ENCODE measurements around the gene NUP214. TPM values are rescaled to one million over a fixed set of nuclear protein-coding genes. Genes with fewer than 3 reads are reported as not detected.

Gene NUP214
- total and polyA plus RNA-seq, 2 of the 8 experiments (the other 6 are each of a cell fraction or from before 2014, with no cell fraction given) = 28.6 to 50.2 TPM

DNA sequence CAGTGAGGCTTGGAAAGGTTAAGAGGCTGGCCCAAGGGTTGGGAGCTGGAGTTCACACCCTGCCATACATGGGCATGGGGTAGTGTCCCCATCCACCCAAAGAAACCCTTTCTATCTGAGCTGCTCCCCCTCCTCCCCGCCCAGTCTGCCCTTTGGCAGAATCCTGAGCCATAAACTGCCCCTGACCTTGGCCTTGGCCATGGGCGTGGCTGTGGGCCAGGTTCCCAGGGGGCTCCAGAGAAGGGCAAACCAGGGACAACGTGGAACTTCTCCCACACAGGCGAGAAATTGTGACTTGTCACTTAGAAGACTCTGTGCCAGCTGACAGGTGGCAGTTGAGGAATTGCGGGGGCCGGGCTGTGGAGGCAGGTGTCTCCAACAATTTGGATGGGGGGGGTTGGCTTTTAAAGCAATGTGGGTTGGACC is 146.1 kb downstream of the NUP214 start:
- DNase-seq (ENCODE audit: low read depth in 1 of 2, low spot score in 2 of 2) (no peak), FAIRE-seq (no peak)
- H4K91ac ChIP-seq (replicated peaks; ENCODE audit: insufficient read length, low read length) = no peak overlapping the region
- H2BK5ac ChIP-seq (ENCODE audit: low read depth, low read length) = no peak overlapping the region
- H3K23me2 ChIP-seq (ENCODE audit: low read depth, low read length) = no peaks in the 10 kb centered on the region; the same call in 1 of the 2 replicates
- no peak overlapping the region for H4K8ac ChIP-seq (ENCODE audit: extremely low read depth, insufficient read depth, low read length)
- WGBS, 2 experiments (ENCODE audit: extremely low coverage in 1 of 2, insufficient coverage in 1 of 2, insufficient read length in 1 of 2, insufficient replicate concordance in 2 of 2, low coverage in 1 of 2, low lambda C conversion rate in 2 of 2, missing lambda C conversion rate in 1 of 2) = 85% methylated on average over 6 of the region's 6 CpGs; no CpG with 5 or more reads in 1 of the 2 experiments
- no peak overlapping the region for H3K27ac ChIP-seq (ENCODE audit: low read depth, low read length)
- H4K20me1 ChIP-seq (replicated peaks in 1 of 2; ENCODE audit: control insufficient read depth in 1 of 2, insufficient read depth in 2 of 2, low read length in 2 of 2) = no peaks in the 10 kb centered on the region
- no peaks in the 10 kb centered on the region for H3K79me2 ChIP-seq (ENCODE audit: control insufficient read depth in 1 of 2, insufficient read depth in 2 of 2, low read length in 2 of 2)
- no peak overlapping the region for H3K4ac ChIP-seq (replicated peaks; ENCODE audit: insufficient read length, low read depth, low read length)
- H3K9ac ChIP-seq (replicated peaks in 1 of 4; ENCODE audit: extremely low read depth in 1 of 4, low read depth in 3 of 4, low read length in 3 of 4) = no peak overlapping the region
- no peak overlapping the region for H2AFZ ChIP-seq (ENCODE audit: low read length)
- no peak overlapping the region for H3K56ac ChIP-seq (replicated peaks; ENCODE audit: insufficient read length, low read depth, low read length)
- H3K4me2 ChIP-seq (ENCODE audit: insufficient read depth in 1 of 2, low read depth in 2 of 2, low read length in 2 of 2) = no peak overlapping the region
- H2BK15ac ChIP-seq (ENCODE audit: low read length) = no peak overlapping the region; the same call in 1 of the 2 replicates
- no peak overlapping the region for H2BK20ac ChIP-seq (ENCODE audit: low read length)
- H4K5ac ChIP-seq (ENCODE audit: insufficient read length, low read depth, low read length) = no peak overlapping the region
- TF ChIP-seq TCF12 (IDR thresholded peaks at IDR 0.05; ENCODE audit: low read depth, low read length) = no peak
- TF ChIP-seq GABPA (IDR thresholded peaks at IDR 0.05; ENCODE audit: borderline replicate concordance, insufficient read depth, low read length) = no peak
- no peak for TF ChIP-seq RNF2 (IDR thresholded peaks at IDR 0.05; ENCODE audit: borderline replicate concordance, low read depth, low read length, missing control alignments, poor library complexity, severe bottlenecking)
- TF ChIP-seq SRF (IDR thresholded peaks at IDR 0.05; ENCODE audit: low read depth, low read length) = 0 out of 2 replicates have a peak, but pooled peaks have one; percentile 32
- TF ChIP-seq CBX5 (IDR thresholded peaks at IDR 0.05; ENCODE audit: low read depth, low read length) = no peak
- TF ChIP-seq EP300 (IDR thresholded peaks at IDR 0.05; ENCODE audit: borderline replicate concordance in 1 of 2, low read depth in 2 of 2, low read length in 2 of 2) = no peak
- TF ChIP-seq SAP30 (IDR thresholded peaks at IDR 0.05; ENCODE audit: insufficient read depth, insufficient replicate concordance, low read length) = no peak
- H2AK5ac ChIP-seq (ENCODE audit: low read depth, low read length) = no peak overlapping the region
- H3K79me1 ChIP-seq (ENCODE audit: low read depth, low read length) = no peaks in the 10 kb centered on the region
- H2BK12ac ChIP-seq (ENCODE audit: low read depth, low read length) = no peak overlapping the region
- H2BK120ac ChIP-seq (replicated peaks; ENCODE audit: low read depth, low read length) = no peak overlapping the region
- H3K9me3 ChIP-seq (ENCODE audit: insufficient read depth in 2 of 2, low read depth in 1 of 2, low read length in 1 of 2) = no peaks in the 10 kb centered on the region
- no peaks in the 10 kb centered on the region for H3K36me3 ChIP-seq (ENCODE audit: control insufficient read depth in 2 of 4, insufficient read depth in 4 of 4, low read length in 3 of 4)
- ChIA-PET POLR2A (ENCODE audit: partially characterized antibody) (no interaction called here), CTCF (ENCODE audit: partially characterized antibody) (interaction anchor here (0.8 to 2.5 kb wide), 4 partner anchors 8 to 25 kb away, joined by 3 to 7 read pairs (median 5); no protein-coding TSS in a partner anchor)
- no peak overlapping the region for H3K23ac ChIP-seq (ENCODE audit: insufficient read length)
- no peak overlapping the region for H3K4me3 ChIP-seq (ENCODE audit: extremely low read depth in 1 of 4, insufficient read depth in 2 of 4, low read depth in 3 of 4, low read length in 4 of 4)
- H3K4me1 ChIP-seq (replicated peaks in 1 of 4; ENCODE audit: control insufficient read depth in 3 of 4, insufficient read depth in 4 of 4, low read length in 3 of 4) = peaks cover 3 to 15% (median 9%) of the 10 kb centered on the region in 4 experiments; a peak in 5 of 7 replicates
- peaks cover 0 to 13% (median 10%) of the 10 kb centered on the region in 4 experiments; a peak in 5 of 7 replicates for H3K27me3 ChIP-seq (replicated peaks in 1 of 4; ENCODE audit: control insufficient read depth in 3 of 4, extremely low read depth in 1 of 4, insufficient read depth in 3 of 4, low read length in 3 of 4)
- H3K14ac ChIP-seq (ENCODE audit: insufficient read length) = no peak overlapping the region
- no peak overlapping the region for H3K18ac ChIP-seq (ENCODE audit: extremely low read depth, low read length)

Measured in H1 (cell line).